Suppressor macrophage (primary cell): ENCODE results near the gene TMEM256.
"Not testable (repeated sequence)": the region's sequence is repeated elsewhere in the genome, so short reads cannot be mapped to it uniquely, and the experiment has no call there.

Experiments
- DNase-seq, 4 experiments: peaks; one replicate each; pipeline ENCODE4 v3.0.0-alpha.2; 2020 to 2022

The TMEM256 gene

GRCh38 chr17:7383371-7383741 is 20.5 kb downstream of the TMEM256 start:
- no peak for DNase-seq

- no peak for DNase-seq
Observed at GRCh38 chr17:7382901-7383300, 21.0 kb downstream of the TMEM256 start.

GRCh38 chr17:7380855-7381683 is 22.8 kb downstream of the TMEM256 start, which contains the start of gene TNK1:
Gene TNK1, plus strand, starts transcription at chr17:7381089. Its CDS starts 1,838 bp downstream, at chr17:7382927.
- peak in 1 of 4 experiments; percentile 38 for DNase-seq

- peak; percentile 13 to 41 (median 40) for DNase-seq
Observed at GRCh38 chr17:7380321-7380720, 23.6 kb downstream of the TMEM256 start.

- DNase-seq: no peak
Observed at GRCh38 chr17:7379134-7379533, 24.8 kb downstream of the TMEM256 start.

GRCh38 chr17:7374353-7374752 is 29.5 kb downstream of the TMEM256 start:
- no peak for DNase-seq

- no peak for DNase-seq
Observed at GRCh38 chr17:7370853-7371252, 33.0 kb downstream of the TMEM256 start.

GRCh38 chr17:7369825-7370224 is 34.1 kb downstream of the TMEM256 start:
- no peak for DNase-seq

- DNase-seq: not testable (repeated sequence)
Observed at GRCh38 chr17:7368599-7368994, 35.3 kb downstream of the TMEM256 start.

- no peak for DNase-seq
Observed at GRCh38 chr17:7367918-7368598, 35.8 kb downstream of the TMEM256 start.

GRCh38 chr17:7367083-7367482 is 36.8 kb downstream of the TMEM256 start:
- DNase-seq: no peak

- not testable (repeated sequence) for DNase-seq
Observed at GRCh38 chr17:7365963-7366362, 37.9 kb downstream of the TMEM256 start.

- DNase-seq: peak in 2 of 4 experiments; percentile 16 to 21
Observed at GRCh38 chr17:7363311-7363710, 40.6 kb downstream of the TMEM256 start.

- no peak for DNase-seq
Observed at GRCh38 chr17:7361906-7362305, 42.0 kb downstream of the TMEM256 start.

- DNase-seq: no peak
Observed at GRCh38 chr17:7357381-7357780, 46.5 kb downstream of the TMEM256 start.

- DNase-seq: no peak
Observed at GRCh38 chr17:7356756-7357155, 47.1 kb downstream of the TMEM256 start.

GRCh38 chr17:7356072-7356549 is 47.8 kb downstream of the TMEM256 start:
- DNase-seq: peak; percentile 84 to 92 (median 88)

GRCh38 chr17:7355573-7355972 is 48.3 kb downstream of the TMEM256 start:
- no peak for DNase-seq

- DNase-seq: no peak
Observed at GRCh38 chr17:7355053-7355452, 48.8 kb downstream of the TMEM256 start, which contains the start of gene TMEM95. Gene TMEM95, plus strand, starts transcription at chr17:7355156. Its CDS starts 49 bp downstream, at chr17:7355205.

GRCh38 chr17:7354262-7354843 is 49.5 kb downstream of the TMEM256 start:
- no peak for DNase-seq
